HepG2 (cell line): ENCODE data around the gene MYPN.

Experiments used
- MYNN ChIP-seq: sonication (generic); formaldehyde crosslinking; IDR thresholded peaks from 2 replicates; pipeline ENCODE4 v1.4.0; 2020; ENCODE audit warnings: mild to moderate bottlenecking, low read depth, missing genetic modification reagents
- POLR2AphosphoS5 ChIP-seq: IDR thresholded peaks from 2 replicates; pipeline ENCODE4 v1.6.1; 2012; ENCODE audit warnings: low read depth, low read length
- SRF ChIP-seq: IDR thresholded peaks from 2 replicates; pipeline ENCODE4 v1.6.1; 2011; ENCODE audit warnings: mild to moderate bottlenecking, low read depth, low read length, moderate library complexity
- TBX3 ChIP-seq: fragments of 450-650 bp; IDR thresholded peaks from 2 replicates; pipeline ENCODE4 v1.6.1; 2017; ENCODE audit warnings: antibody characterized with exemption, mild to moderate bottlenecking, inconsistent platforms, borderline replicate concordance
- TF ChIP-seq, protein P1 (sequence below): sonication (generic); formaldehyde crosslinking; IDR thresholded peaks from 2 replicates; pipeline ENCODE4 v1.5.0; 2020; ENCODE audit warnings: mild to moderate bottlenecking, missing genetic modification reagents, moderate library complexity
- TF ChIP-seq, protein P2 (sequence below): sonication (generic); formaldehyde crosslinking; IDR thresholded peaks from 2 replicates; pipeline ENCODE4 v1.5.1; 2020; ENCODE audit warnings: mild to moderate bottlenecking, missing genetic modification reagents

DNA sequence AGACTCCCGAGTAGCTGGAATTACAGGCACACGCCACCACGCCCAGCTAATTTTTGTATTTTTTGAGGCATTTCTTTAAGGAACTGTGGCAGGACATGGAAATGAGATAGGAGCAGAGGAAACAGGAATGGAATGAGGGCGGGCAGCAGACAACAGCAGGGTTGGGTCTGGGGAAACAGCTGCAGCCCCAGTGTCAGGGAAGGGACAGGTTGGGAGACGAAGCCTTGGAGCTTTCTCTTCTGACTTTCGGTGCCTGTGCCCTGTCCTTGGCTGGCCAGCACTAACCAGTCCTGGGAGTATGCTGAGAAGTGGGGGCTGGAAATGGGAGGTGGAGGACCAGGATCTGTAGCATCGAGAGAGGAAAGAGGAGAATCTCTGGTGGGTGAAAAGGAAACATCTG is 75.3 kb downstream of the MYPN start:
- no peak for TF ChIP-seq POLR2AphosphoS5
- no peak for TF ChIP-seq SRF
- TF ChIP-seq, protein P1, sequence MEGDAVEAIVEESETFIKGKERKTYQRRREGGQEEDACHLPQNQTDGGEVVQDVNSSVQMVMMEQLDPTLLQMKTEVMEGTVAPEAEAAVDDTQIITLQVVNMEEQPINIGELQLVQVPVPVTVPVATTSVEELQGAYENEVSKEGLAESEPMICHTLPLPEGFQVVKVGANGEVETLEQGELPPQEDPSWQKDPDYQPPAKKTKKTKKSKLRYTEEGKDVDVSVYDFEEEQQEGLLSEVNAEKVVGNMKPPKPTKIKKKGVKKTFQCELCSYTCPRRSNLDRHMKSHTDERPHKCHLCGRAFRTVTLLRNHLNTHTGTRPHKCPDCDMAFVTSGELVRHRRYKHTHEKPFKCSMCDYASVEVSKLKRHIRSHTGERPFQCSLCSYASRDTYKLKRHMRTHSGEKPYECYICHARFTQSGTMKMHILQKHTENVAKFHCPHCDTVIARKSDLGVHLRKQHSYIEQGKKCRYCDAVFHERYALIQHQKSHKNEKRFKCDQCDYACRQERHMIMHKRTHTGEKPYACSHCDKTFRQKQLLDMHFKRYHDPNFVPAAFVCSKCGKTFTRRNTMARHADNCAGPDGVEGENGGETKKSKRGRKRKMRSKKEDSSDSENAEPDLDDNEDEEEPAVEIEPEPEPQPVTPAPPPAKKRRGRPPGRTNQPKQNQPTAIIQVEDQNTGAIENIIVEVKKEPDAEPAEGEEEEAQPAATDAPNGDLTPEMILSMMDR (CRISPR knock-in tag), result no peak
- TF ChIP-seq, protein P2, sequence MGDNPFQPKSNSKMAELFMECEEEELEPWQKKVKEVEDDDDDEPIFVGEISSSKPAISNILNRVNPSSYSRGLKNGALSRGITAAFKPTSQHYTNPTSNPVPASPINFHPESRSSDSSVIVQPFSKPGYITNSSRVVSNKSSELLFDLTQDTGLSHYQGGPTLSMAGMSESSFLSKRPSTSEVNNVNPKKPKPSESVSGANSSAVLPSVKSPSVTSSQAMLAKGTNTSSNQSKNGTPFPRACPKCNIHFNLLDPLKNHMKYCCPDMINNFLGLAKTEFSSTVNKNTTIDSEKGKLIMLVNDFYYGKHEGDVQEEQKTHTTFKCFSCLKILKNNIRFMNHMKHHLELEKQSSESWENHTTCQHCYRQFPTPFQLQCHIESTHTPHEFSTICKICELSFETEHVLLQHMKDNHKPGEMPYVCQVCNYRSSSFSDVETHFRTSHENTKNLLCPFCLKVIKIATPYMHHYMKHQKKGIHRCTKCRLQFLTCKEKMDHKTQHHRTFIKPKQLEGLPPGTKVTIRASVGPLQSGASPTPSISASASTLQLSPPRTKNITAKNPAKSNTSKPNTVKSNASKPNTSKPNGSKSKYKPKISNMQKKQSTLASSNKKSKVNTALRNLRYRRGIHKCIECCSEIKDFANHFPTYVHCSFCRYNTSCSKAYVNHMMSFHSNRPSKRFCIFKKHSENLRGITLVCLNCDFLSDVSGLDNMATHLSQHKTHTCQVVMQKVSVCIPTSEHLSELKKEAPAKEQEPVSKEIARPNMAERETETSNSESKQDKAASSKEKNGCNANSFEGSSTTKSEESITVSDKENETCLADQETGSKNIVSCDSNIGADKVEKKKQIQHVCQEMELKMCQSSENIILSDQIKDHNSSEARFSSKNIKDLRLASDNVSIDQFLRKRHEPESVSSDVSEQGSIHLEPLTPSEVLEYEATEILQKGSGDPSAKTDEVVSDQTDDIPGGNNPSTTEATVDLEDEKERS (CRISPR knock-in tag), result no peak
- TF ChIP-seq MYNN (CRISPR knock-in tag), result no peak
- TF ChIP-seq TBX3, result no peak
